ENCODE measurements around the gene KLHL40.

KLHL40 gene

DNA sequence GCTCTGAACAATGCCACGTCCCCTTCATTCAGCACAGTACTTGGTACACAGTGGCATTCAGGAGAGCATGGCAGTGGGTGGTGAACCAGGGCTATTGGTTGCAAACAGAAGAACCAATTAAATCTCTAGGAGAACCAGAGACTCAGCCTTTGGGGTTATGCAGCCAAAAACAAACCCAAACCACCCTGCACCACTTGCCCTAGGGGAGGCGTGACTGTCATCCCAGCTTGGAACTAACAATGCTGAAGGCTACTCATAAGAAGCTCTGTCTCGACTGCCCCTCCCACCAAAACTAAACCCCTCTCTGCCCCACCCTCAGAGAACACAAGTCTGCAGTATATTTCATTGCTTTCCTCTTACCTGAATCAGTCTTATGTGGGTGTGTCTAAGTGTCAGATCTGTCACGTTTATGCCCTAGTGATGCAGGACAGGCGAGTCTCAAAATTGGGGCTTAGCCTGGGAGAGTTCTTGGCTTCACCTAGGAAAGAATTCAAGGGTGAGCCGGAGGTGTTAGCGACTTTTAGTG, 15.2 kb upstream of the KLHL40 start:
- DNase-seq (ENCODE audit: low read depth in 2 of 2, low spot score in 1 of 2): no peak

DNA sequence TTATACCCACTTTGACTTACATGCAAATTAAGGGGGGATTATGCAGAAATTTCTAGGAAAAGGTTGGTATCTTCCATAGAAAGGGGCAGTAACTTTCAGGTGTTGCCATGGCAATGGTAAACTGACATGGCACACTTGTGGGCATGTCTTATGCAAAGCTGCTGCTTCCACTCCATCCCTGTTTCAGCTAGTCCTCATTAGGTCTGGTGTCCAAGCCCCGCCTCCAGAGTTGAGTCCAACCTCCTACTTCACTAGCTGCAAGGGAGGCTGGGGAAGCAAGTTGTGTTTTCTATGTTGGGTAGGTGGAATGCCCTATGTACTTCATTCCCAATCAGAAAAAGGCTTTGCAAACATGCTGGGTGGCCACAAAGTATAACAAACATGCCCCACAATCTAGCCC, 14.7 kb upstream of the KLHL40 start:
- no peak for DNase-seq (ENCODE audit: low read depth in 2 of 2, low spot score in 1 of 2)

DNA sequence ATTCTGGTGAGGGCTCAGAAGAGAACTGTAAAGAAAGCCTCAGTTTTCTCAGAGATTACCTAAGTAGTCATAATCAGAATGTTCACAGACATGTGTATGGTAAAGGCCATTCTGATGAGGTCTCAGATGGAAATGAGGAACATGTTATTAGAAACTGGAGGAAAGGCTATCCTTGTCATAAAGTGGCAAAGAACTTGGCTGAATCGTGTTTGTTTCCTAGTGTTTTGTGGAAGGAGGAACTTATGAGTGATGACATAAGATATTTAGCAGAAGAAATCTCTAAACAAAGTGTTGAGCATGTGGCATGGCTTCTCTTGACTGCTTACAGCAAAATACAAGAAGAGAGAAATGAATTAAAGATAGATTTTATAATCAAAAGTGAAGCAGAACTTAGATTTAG, 12.8 kb upstream of the KLHL40 start:
- DNase-seq (ENCODE audit: low read depth in 2 of 2, low spot score in 1 of 2): no peak

DNA sequence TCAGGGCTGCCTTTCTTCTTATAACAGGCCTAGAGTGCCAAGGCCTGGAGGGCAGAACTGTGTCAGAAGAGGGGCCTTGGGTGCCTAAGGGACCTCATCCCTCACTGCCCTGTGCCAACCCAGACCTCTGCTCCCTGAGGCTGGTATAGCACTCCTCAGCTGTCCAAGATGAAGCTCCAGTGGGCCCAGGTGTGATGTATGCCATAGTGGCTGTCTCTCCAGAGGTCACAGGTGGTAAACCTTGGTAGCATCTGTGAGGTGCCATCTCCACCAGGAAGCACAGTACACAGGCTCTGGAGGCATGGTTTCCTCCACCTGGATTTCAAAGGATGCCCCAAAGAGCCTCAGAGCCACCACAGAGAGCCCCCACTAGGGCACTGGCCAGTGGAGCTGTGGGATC, 12.3 kb upstream of the KLHL40 start:
- DNase-seq (ENCODE audit: low read depth in 2 of 2, low spot score in 1 of 2): no peak

DNA sequence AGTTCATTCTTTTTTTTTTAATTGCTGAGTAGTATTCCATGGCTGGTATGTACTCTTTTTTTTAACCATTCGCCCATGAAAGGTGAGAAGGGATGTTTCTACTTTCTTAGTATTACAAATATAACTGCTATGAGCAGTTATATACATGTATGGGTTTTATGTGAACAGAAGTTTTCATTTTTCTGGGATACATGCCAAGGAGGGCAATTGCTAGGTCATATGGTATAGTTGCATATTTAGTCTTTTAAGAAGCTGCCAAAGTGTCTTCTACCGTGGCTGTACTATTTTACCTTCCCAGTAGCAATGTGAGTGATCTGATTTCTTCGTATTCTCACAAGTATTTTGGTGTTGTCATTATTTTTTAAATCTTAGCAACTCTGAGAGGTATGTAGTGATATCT, 11.2 kb upstream of the KLHL40 start:
- no peak for DNase-seq (ENCODE audit: low read depth in 2 of 2, low spot score in 1 of 2)

DNA sequence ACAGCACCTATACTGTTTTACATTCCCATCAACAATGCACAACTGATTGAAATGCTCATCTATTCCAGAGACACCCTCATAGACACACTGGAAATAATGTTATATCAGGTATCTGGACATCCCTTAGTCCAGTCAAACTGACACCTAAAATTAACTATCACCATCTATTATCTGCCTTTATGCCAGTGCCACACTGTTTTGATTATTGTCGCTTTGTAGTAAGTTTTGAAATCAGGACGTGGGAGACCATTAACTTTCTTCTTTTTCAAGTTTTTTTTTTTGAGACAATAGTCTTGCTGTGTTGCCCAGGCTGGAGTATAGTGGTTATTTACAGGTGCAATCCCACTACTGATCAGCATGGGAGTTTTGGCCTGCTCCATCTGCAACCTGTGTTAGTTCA, 9.4 kb upstream of the KLHL40 start:
- DNase-seq (ENCODE audit: low read depth in 2 of 2, low spot score in 1 of 2): no peak

DNA sequence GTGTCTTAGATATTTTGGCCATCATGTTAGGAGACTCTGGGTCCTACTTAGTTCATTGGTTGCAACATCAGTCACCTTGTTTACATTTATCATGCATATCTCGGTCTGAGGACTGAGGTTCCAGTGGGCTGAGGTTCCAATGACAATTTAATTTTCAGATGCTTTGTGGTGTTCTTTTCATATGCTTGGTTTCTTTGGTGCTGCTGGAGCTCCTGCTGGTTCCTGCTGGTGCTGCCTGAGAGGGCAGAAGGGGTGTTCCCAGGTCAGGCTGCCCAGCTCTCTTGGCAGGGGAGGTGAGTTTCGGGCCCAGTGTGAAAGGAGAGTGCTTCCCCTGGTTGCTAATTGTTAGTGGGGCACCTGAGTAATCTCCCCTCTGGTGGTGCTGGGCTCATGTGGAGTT, 6.9 kb upstream of the KLHL40 start:
- DNase-seq (ENCODE audit: low read depth in 2 of 2, low spot score in 1 of 2): no peak

DNA sequence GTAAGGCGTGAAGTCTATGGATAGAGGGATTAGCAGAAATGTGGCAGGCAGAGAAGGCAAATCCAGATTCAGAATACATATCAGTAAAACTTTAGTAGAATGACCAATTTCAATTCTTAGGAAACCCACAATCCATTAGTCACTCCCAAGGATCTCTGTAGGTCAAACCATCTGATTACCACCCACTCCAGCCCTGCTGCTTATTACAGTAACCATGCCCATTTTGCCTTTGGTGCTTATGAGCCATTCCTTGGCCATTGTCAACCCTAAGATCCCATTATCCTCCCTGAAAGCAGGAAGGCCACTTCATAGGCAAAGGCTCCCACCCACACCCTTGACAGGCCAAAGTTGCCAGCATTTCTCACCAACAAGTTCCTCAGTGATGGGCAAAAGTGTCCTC, 5.1 kb upstream of the KLHL40 start:
- DNase-seq (ENCODE audit: low read depth in 2 of 2, low spot score in 1 of 2): no peak

DNA sequence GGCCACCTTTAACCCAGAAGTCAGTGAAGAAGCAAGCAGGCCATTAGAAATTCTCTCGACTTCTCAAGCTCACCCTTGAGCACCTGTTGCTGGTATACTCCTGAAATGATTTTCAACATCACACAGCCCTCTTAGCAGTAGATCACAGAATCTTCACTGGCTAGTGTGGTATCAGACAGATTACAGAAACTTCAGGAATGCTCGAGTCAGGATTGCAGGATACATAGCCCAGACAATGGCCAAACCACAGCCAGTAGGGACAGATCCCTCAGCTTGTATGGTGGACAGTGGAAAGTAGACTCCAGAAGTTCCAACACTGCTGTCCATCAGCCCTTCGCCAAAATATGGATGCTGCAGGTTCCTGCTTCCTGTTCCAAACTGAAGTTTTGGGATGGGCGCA, 4.5 kb upstream of the KLHL40 start:
- DNase-seq (ENCODE audit: low read depth in 2 of 2, low spot score in 1 of 2): no peak

DNA sequence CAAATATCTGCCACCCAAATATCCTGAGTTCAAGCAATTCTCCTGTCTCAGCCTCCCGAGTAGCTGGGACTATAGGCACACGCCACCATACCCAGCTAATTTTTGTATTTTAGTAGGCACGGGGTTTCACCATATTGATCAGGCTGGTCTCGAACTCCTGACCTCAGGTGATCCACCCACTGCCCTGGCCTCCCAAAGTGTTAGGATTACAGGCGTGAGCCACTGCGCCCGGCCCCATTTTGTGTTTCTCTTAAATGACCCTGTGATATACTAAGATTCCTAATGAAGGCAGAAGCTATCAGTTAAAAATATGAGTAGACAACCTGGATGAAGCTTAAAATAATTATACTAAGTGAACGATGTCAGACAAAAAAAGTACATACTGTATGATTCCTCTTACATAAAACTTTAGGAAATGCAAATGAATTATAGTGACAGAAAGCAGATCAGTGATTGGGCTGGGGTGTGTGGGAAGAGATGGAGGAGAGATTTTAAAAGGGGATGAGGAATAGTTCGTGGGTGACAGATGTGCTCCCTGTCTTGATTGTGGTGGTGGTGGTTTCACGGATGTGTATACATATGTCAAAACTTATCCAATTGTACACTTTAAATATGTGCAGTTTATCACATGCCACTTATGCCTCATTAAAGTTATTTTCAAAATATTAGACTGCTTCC, 3.8 kb upstream of the KLHL40 start:
- no peak for DNase-seq (ENCODE audit: low read depth in 2 of 2, low spot score in 1 of 2)

DNA sequence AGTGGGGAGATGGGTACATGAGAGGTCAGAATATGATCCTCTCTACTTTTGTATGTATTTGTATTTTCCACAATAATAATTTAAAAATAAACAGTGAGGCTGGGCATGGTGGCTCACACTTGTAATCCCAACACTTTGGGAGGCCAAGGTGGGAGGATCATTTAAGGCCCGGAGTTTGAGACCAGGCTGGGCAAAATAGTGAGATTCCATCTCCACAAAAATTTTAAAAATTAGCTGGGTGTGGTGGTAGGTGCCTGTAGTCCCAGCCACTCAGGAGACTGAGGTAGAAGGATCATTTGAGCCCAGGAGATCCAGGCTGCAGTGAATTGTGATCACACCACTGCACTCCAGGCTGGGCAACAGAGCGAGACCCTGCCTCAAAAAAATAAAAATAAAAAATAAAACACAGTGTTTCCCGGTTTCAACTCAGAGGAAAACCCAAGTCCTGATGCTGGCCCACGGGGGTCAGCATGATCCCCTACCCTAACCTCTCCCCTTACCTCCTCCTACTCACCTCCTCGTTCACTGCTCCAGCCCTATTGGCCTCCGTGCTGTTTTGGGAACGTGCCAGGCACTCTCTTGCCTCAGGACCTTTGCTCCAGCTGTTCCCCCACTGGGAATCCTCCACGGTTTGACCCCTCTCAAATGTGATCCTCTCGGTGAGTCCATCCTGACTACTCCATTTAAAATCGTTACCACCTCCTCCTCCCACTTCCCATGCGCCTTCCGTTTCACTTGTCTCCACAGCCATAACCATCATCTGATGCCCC, 2.9 kb upstream of the KLHL40 start:
- DNase-seq (ENCODE audit: low read depth in 2 of 2, low spot score in 1 of 2): no peak

DNA sequence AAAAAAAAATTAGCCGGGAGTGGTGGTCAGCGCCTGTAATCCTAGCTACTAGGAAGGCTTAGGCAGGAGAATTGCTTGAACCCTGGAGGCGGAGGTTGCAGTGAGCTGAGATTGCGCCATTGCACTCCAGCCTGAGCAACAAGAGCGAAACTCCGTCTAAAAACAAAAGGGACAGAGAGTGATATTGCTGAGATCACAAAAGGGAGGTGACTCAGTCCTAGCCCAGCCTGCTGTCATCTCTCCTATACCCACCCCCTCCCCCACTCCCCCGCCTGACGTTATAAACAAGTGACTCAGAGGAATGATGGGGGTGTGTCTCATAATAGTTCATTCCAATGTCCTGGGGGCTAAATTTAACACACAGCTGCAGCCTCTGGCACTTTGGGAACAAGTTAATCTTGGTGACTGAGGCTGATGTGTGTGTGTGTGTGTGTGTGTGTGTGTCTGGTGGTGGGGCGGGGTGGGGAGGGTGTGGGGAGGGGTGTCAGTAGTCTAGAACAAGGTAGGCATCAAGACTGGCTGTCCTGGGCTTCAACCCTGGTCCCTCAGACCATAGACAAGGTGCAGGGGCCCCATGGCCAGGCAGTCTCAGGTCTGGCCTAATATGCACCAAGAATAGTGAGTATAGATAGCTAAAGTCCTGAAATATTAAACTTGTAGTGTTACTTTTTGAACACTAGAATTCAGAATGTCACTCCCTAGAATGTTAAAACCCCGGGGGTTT, 1.3 kb upstream of the KLHL40 start:
- DNase-seq (ENCODE audit: low read depth in 2 of 2, low spot score in 1 of 2): no peak

DNA sequence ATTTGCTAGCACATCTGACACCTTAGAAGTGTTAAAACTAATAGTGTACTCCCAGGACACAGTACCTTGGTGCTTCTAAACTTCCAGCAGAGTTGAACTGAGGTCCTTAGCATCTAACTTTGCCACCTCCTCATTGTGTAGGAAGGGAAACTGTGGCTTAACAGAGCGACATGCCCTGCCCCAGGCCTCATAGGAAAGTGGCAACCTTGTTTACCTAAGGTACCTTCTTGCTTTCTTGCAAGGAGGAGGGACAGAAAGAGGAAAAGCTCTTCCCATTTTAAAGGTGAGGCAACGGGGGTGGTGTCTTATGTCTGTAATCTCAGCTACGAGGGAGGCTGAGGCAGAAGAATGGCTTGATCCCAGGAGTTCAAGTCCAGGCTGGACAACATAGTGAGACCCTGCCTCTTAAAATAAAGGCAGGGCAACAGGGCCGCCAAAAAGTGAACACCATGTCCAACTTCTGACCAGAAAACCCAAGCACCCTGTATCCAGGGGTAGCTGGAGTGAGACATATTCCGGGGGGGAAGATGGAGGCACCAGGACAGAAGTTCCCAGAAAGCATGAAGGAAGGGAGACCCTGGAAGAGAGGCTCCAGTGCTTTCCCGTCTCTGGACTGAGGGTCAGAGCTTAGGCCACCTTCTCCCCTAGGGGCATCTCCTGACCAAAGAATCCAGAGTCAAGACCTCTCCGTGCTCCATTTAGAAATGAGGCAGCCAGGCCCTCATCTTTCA, 540 bp upstream of the KLHL40 start:
- DNase-seq (ENCODE audit: low read depth in 2 of 2, low spot score in 1 of 2): no peak

DNA sequence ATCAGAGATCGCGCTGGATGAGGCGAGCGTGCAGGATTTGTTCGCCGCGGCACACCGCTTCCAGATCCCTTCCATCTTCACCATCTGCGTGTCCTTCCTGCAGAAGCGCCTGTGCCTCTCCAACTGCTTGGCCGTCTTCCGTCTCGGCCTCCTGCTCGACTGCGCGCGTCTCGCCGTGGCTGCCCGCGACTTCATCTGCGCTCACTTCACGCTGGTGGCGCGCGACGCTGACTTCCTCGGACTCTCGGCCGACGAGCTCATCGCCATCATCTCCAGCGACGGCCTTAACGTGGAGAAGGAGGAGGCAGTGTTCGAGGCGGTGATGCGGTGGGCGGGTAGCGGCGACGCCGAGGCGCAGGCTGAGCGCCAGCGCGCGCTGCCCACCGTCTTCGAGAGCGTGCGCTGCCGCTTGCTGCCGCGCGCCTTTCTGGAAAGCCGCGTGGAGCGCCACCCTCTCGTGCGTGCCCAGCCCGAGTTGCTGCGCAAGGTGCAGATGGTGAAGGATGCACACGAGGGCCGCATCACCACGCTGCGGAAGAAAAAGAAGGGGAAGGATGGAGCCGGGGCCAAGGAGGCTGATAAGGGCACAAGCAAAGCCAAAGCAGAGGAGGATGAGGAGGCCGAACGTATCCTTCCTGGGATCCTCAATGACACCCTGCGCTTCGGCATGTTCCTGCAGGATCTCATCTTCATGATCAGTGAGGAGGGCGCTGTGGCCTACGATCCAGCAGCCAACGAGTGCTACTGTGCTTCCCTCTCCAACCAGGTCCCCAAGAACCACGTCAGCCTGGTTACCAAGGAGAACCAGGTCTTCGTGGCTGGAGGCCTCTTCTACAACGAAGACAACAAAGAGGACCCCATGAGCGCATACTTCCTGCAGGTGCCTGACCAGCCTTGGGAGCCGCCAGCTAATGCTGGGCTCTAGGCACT, 819 bp downstream of the KLHL40 start:
- DNase-seq (ENCODE audit: low read depth in 2 of 2, low spot score in 1 of 2): no peak

DNA sequence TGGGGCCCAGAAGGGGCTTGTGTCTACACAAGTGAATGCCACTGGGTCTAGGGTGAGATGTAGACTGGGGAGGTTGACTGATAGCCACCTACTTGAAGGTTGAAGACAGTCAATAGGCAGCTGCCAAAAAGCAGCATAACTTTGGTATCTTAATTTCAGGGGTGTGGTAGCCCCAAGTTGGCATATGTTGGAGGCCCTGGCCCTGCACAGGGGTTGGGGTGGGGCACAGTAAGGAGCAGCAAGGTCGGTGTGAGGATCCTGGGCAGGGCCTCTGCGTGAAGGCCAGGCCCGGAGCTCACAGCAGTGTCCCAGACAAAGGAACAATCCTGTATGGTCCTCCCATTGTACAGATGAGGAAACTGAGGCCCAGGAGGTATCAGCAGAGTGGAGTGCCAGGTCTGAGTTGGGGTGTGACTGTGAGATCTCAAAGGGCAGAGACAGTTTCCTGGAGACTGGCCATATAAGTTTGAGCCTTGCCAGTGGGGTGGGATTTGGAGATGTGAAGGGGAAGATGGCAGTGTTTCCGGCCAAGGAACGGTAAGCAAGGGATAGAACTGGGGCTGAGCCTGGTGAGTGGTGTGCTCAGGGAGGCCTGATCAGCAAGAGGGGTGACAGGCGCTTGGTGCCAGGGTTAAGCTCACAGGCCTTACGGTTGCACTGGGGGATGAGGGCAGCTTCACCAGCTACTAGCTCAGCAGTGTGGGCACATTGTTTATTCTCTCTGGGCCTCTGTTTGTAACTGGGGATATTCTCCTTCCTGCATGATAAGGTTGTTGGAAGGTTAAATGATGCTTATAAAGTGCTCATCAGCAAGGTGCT, 1.7 kb downstream of the KLHL40 start:
- no peak for DNase-seq (ENCODE audit: low read depth in 2 of 2, low spot score in 1 of 2)

DNA sequence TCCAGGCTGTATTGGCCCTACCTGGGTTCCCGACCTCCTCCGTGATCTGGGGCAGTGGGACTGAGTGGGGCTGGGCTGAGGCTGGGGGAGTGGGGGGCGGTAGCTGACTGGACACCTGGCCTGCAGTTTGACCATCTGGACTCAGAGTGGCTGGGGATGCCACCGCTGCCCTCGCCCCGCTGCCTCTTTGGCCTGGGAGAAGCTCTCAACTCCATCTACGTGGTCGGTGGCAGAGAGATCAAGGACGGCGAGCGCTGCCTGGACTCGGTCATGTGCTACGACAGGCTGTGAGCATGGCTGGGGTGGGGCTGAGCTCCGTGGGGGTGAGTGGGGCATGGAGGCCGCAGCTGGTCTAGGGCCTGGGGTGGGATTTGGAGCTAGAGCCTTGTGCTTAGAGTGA, 2.7 kb downstream of the KLHL40 start:
- DNase-seq (ENCODE audit: low read depth in 2 of 2, low spot score in 1 of 2): no peak

DNA sequence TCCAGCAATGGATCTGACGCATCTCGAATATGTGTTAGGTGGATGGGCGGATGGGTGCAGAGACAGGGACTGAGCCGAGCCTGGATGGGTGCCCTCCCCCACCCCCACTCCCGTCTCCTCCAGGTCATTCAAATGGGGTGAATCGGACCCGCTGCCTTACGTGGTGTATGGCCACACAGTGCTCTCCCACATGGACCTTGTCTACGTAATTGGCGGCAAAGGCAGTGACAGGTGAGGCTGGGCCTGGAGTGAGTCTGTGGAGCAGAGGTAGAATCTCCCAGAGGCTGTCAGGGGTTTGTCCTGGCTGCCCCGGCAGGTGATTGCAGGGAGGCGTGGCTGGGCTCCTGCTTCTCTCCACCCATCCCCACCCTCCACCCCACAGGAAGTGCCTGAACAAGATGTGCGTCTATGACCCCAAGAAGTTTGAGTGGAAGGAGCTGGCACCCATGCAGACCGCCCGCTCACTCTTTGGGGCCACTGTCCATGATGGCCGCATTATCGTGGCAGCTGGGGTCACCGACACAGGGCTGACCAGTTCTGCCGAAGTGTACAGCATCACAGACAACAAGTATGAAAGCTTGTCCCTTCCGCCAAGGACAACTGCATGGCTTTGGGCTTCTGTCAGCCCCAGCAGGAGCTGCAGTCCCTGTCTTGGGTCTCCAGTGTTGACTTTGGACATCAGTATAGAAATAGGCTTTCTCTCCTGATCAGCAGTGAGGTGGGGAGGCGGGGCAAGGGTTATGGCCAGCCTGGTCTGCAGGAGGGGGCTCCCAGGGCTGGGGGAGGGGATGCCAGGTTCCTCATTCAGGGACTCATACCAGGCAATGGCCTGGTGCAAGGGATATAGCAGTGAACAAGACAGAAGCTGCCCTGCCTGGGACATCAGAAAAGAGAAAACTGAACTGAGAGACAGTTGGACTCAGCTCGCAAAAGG, 3.4 kb downstream of the KLHL40 start:
- DNase-seq (ENCODE audit: low read depth in 2 of 2, low spot score in 1 of 2): no peak

DNA sequence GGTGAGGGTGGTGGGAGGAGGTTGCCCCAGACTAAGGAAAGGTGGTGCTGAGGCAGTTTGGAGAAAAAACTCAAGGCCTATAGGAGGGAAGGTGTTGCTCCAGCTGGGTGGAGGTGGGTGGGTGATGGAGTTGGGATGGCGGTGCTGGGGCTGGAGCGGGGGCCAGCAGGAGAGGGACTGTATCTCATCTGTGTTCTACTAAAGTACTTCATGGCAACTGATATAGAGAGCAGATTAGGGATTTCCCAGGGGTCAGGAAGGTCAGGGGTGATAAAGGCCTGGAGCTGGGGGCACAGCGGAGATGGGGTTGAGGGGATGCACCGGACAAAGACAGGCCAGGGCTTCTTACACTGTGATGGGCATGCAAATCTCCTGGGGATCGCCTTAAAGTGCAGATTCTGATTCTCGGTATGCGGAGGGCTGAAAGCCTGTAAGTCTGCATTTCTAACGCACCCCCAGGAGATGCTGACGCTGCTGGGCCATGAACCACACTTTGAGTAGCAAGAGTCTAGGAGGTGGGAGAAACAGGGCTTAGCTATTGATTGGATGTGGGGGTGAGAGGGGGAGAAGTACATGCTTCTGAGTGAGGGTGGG, 4.2 kb downstream of the KLHL40 start:
- no peak for DNase-seq (ENCODE audit: low read depth in 2 of 2, low spot score in 1 of 2)

Data from stimulated activated CD8-positive, alpha-beta memory T cell treated with anti-CD3 and anti-CD28 coated beads, Interleukin-4, amount 100 ng/mL, for 4 hours (primary cell).